Measurements from ENCODE around the gene SLC2A13.
"Not testable (repeated sequence)": the region's sequence is repeated elsewhere in the genome, so short reads cannot be mapped to it uniquely, and the experiment has no call there.

Gene SLC2A13

GRCh38 chr12:40104461-40105264, 1.2 kb downstream of the SLC2A13 start:
- peak; percentile 29 for DNase-seq

DNA sequence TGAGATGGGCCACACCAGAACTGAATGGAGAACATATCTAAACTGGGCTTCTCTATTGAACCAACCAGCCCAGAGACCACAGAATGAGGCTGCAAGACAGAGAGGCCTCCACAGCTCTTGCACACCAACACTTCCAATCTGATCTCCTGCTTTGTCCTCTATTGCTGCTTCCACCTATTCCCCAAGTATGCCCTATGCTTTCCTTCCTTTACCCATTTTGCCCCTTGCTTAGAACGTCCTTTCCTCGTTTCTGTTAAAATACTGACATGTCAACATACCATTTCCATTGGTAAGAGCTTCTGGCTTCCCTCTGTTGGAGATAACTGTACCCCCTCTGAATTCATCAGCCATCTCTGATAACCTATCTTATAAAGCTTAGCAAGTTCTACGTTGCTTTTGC, 2.8 kb downstream of the SLC2A13 start:
- DNase-seq: no peak

- DNase-seq: no peak
Observed at GRCh38 chr12:40101747-40102146, 4.1 kb downstream of the SLC2A13 start.

DNA sequence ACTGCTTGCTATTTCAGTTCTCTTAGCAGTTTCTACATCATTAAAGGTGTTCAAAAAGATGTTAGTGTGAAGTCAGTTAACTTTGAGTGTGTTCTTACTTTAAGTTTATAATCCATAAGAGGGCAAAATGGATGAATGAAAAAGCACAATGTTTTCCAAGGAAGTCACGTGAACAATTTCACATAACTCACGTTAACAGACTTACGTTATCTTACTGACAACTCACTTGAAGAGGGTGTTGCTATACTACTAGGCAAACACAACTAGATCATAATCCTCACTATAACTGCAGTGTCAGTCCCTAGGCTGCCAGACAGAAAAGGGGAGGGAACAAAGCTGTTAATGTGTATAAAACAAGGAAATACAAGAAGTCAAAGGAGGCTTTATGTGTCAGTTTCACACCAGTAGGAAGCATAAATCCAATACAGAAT, 6.4 kb downstream of the SLC2A13 start:
- no peak for DNase-seq

- DNase-seq: no peak
Observed at GRCh38 chr12:40098406-40099145, 7.3 kb downstream of the SLC2A13 start.

DNA sequence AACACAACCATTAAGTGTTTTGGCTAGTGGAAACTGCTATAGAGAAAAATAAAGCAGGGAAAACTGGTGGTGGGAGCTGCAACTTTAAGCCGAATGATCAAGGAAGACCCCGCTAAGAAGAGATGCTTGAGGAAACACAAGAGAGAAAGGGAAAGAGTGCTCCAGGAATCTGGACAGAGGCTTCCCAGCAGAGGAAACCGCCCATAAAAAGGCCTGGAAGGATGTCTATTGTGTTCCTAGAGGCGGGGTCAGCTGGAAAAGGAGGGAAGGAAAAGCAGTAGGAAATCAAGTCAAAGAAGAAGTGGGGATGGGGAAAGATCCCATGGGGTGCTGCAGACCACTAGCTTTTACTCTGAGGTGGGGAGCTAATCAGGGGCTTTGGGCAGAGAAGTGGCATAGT, 12.4 kb downstream of the SLC2A13 start:
- no peak for DNase-seq

GRCh38 chr12:40086471-40086870, 19.4 kb downstream of the SLC2A13 start:
- no peak for DNase-seq

DNA sequence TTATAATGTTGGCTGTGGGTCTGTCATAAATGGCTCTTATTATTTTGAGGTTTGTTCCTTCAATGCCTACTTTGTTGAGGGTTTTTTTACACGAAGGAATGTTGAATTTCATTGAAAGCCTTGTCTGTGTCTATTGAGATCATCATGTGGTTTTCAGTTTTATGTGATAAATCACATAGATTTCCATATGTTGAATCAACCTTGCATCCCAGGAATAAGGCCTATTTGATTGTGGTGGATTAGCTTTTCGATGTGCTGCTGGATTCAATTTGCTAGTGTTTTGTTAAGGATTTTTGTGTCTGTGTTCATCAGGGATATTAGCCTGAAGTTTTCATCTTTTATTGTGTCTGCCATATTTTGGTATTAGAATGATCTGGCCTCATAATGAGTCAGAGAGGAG, 27.6 kb downstream of the SLC2A13 start:
- DNase-seq: no peak

DNA sequence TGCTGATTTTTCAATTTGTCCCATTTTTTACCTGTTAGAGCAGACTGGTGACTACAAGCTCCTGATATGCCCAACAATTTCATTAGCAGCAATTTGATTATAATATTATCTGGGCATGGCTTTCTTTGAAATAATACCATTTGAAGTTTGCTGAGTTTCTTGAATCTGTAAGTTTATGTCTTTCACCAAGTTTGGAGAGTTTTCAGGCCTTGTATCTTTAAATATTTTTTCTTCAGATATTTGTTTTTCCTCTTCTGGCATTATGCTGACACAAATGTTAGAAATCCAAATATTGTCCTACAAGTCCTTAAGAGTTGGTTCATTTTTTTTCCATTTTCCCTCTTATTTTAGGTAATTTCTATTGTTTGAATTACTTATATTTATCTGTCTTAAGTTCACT, 30.4 kb downstream of the SLC2A13 start:
- no peak for DNase-seq

GRCh38 chr12:40068416-40068815, 37.5 kb downstream of the SLC2A13 start:
- no peak for DNase-seq

- no peak for DNase-seq
Observed at GRCh38 chr12:40065636-40066035, 40.2 kb downstream of the SLC2A13 start.

DNA sequence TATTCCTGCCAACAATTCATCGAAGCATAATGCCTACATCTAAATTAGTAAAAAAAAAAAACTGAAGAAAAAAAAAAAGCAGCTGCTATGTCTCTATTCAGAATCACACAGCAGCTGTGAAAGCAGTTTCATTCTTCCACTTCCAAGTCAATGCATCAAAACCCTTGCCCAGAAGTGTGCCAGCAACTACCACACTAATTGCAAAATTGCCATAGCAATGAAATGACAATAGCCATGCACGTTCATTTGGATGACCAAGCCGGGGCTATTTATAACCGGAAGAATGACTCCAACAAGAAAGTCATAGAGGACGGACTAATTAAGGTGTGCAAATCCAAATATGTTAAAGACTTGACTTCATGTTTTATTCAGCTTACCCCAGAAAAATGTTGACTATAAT, 42.5 kb downstream of the SLC2A13 start:
- no peak for DNase-seq

- no peak for DNase-seq
Observed at GRCh38 chr12:40058721-40059190, 47.1 kb downstream of the SLC2A13 start.

GRCh38 chr12:40056373-40056772, 49.5 kb downstream of the SLC2A13 start:
- DNase-seq: no peak

- no peak for DNase-seq
Observed at GRCh38 chr12:40055776-40056175, 50.1 kb downstream of the SLC2A13 start.

- DNase-seq: no peak
Observed at GRCh38 chr12:40055228-40055579, 50.7 kb downstream of the SLC2A13 start.

GRCh38 chr12:40054555-40055227, 51.2 kb downstream of the SLC2A13 start:
- DNase-seq: peak; percentile 18

GRCh38 chr12:40049268-40049667, 56.6 kb downstream of the SLC2A13 start:
- no peak for DNase-seq

GRCh38 chr12:40047002-40047401, 58.9 kb downstream of the SLC2A13 start:
- DNase-seq: not testable (repeated sequence)

- no peak for DNase-seq
Observed at GRCh38 chr12:40045656-40046055, 60.2 kb downstream of the SLC2A13 start.

GRCh38 chr12:40044396-40044795, 61.5 kb downstream of the SLC2A13 start:
- DNase-seq: no peak

- DNase-seq: no peak
Observed at GRCh38 chr12:40039598-40039997, 66.3 kb downstream of the SLC2A13 start.

DNA sequence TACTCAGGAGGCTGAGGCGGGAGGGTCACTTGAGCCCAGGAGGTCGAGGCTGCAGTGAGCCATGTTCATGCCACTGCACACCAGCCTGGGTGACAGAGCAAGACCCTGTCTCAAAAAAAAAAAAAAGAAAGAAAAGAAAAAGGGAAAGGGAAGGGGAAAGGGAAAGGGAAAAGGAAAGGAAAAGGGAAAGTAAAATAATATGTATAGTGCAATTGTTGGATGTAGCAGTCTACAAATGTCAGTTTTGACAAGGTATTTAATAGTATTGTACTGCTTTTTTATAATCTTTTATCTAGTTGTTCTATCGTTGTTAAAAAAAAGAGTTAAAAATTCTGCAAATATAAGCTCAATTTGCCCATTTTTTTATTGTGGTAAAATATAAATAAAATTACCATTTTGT, 67.3 kb downstream of the SLC2A13 start:
- DNase-seq: no peak

DNA sequence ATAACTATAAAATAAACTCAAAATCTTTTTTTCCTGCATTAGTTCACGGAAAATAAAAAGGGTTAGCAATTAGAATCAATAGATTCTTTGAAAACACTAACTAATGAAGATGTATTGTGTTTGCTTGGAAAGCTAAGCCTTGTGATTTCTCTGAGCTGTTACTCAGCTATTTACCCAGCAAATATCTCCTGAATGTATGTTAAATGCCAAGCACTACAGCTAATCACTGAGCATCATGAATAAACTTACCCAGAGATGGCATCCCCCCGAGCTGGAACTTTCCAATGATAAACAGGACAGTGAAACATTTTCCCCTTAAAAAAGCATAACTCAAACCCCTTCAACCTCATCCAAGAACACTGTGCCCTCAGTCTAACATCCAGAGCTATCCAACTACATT, 71.2 kb downstream of the SLC2A13 start:
- no peak for DNase-seq
